Measurements from ENCODE around the gene SORCS3. TPM values are rescaled to one million over a fixed set of nuclear protein-coding genes. Genes with fewer than 3 reads are reported as not detected.

Gene SORCS3
- total RNA-seq, 1 experiment from 2014 or later: 0.04 TPM

DNA sequence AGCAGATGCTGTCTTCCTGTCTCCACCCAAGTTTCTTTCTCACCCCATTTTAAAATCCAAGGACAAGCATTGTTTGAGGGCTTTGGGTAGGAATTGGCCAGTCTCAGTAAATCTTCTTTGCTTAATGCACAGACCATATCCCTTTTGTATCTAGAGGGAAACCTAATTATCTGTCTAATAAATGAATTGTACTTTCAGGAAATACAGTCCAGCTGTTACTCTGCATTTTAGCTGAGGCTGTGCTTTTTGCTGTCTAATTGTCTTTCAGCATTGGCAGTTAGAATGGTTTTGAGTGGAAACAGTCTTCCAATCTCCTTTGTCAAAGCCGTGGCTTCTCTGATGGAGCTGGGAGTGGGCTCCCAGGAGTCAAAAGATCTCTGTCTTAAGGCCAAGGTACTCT lies 388.2 kb downstream of the SORCS3 start:
- no peak overlapping the region for H3K9ac ChIP-seq (ENCODE audit: extremely low read depth, insufficient read length, low read length)
- TF ChIP-seq, protein P1, sequence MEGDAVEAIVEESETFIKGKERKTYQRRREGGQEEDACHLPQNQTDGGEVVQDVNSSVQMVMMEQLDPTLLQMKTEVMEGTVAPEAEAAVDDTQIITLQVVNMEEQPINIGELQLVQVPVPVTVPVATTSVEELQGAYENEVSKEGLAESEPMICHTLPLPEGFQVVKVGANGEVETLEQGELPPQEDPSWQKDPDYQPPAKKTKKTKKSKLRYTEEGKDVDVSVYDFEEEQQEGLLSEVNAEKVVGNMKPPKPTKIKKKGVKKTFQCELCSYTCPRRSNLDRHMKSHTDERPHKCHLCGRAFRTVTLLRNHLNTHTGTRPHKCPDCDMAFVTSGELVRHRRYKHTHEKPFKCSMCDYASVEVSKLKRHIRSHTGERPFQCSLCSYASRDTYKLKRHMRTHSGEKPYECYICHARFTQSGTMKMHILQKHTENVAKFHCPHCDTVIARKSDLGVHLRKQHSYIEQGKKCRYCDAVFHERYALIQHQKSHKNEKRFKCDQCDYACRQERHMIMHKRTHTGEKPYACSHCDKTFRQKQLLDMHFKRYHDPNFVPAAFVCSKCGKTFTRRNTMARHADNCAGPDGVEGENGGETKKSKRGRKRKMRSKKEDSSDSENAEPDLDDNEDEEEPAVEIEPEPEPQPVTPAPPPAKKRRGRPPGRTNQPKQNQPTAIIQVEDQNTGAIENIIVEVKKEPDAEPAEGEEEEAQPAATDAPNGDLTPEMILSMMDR (conservative IDR thresholded peaks at IDR 0.05): no peak
- H2BK15ac ChIP-seq (ENCODE audit: low read depth, low read length): no peak overlapping the region
- peaks cover 11% of the 10 kb centered on the region for H3K27me3 Mint-ChIP-seq (ENCODE audit: low read depth)
- H2AFZ ChIP-seq (ENCODE audit: low read length): no peak overlapping the region
- no peak overlapping the region for H2BK20ac ChIP-seq (ENCODE audit: low read depth, low read length, poor library complexity, severe bottlenecking)
- H3K9me3 Mint-ChIP-seq: no peaks in the 10 kb centered on the region; a peak in 1 of 5 replicates
- no peaks in the 10 kb centered on the region for H3K79me2 ChIP-seq (ENCODE audit: insufficient read depth, low read length)
- no peak overlapping the region for H4K8ac ChIP-seq (replicated peaks; ENCODE audit: insufficient read length, low read depth, low read length)
- no peak overlapping the region for H3K14ac ChIP-seq (ENCODE audit: insufficient read depth, low read length)
- H3K36me3 Mint-ChIP-seq (ENCODE audit: insufficient read depth in 1 of 3, low read depth in 3 of 3): peaks cover 0 to 4% (median 0%) of the 10 kb centered on the region in 3 experiments; a peak in 1 of 7 replicates
- peaks cover 19 to 28% of the 10 kb centered on the region in 2 experiments for H3K4me1 Mint-ChIP-seq
- no peaks in the 10 kb centered on the region; the same call in 1 of the 2 replicates for H3K4me1 ChIP-seq (ENCODE audit: insufficient read depth, low read length)
- no peak overlapping the region for H3K23ac ChIP-seq (ENCODE audit: insufficient read length, low read depth, low read length)
- no CpG with 5 or more reads among the region's 1 CpG for WGBS (ENCODE audit: extremely low coverage, insufficient read length, low lambda C conversion rate)
- no peak overlapping the region for H2BK120ac ChIP-seq (ENCODE audit: low read depth, low read length, poor library complexity, severe bottlenecking)
- no peak overlapping the region for H3K27ac Mint-ChIP-seq
- DNase-seq: no peak
- no peak overlapping the region for H2BK12ac ChIP-seq (ENCODE audit: insufficient read length, low read depth, low read length)
- H3K23me2 ChIP-seq (ENCODE audit: insufficient read length, low read depth, low read length, poor library complexity, severe bottlenecking): no peaks in the 10 kb centered on the region
- no peak overlapping the region for H3K4me3 Mint-ChIP-seq
- no peak overlapping the region for H3K27ac ChIP-seq (ENCODE audit: insufficient read length, low read depth, low read length)
- H3K4ac ChIP-seq (ENCODE audit: low read depth, low read length): no peak overlapping the region
- no peak overlapping the region for H3K18ac ChIP-seq (ENCODE audit: insufficient read length, low read depth, low read length)
- no peak overlapping the region for H4K5ac ChIP-seq (ENCODE audit: insufficient read length, low read depth, low read length)
- no peak overlapping the region for H3T11ph ChIP-seq (ENCODE audit: low read length)
- H3K56ac ChIP-seq (ENCODE audit: insufficient read length, low read depth, low read length): no peak overlapping the region
- H3K27me3 ChIP-seq (ENCODE audit: insufficient read depth, low read length): no peaks in the 10 kb centered on the region
- H2AK5ac ChIP-seq (ENCODE audit: insufficient read length, low read length): no peak overlapping the region
- H3K9me3 ChIP-seq (ENCODE audit: control insufficient read depth, low read depth, low read length): no peaks in the 10 kb centered on the region
- H4K91ac ChIP-seq (ENCODE audit: insufficient read length, low read depth, low read length): no peak overlapping the region
- no peaks in the 10 kb centered on the region for H3K79me1 ChIP-seq (ENCODE audit: insufficient read depth, low read depth, low read length, poor library complexity, severe bottlenecking)
- H4K20me1 ChIP-seq (ENCODE audit: control insufficient read depth, insufficient read depth, insufficient read length): no peaks in the 10 kb centered on the region
- no peak overlapping the region for H2BK5ac ChIP-seq (ENCODE audit: insufficient read length, low read length)
- no peak overlapping the region for H3K4me2 ChIP-seq (ENCODE audit: insufficient read depth, insufficient read length, low read length)

Data from H9 (cell line).